KMS-11 (cell line): ENCODE results near the gene EPHA1.
"Not testable (repeated sequence)": the region's sequence is repeated elsewhere in the genome, so short reads cannot be mapped to it uniquely, and the experiment has no call there.

ENCODE experiments used
- H2AFZ ChIP-seq: fragments of 200-600 bp; sonication (generic); 2 replicates; pipeline ENCODE4 v1.6.1; 2016; ENCODE audit warnings: antibody characterized with exemption, mixed run types, low read depth
- H3K27ac ChIP-seq: fragments of 200-600 bp; sonication (generic); 2 replicates; pipeline ENCODE4 v1.6.1; 2016; ENCODE audit warnings: mild to moderate bottlenecking, mixed run types
- H3K27me3 ChIP-seq: fragments of 200-600 bp; sonication (generic); 2 replicates; pipeline ENCODE4 v1.6.1; 2017; ENCODE audit warnings: mild to moderate bottlenecking, low read depth, mixed run types, moderate library complexity; ENCODE audit not compliant: insufficient read depth
- H3K36me3 ChIP-seq: fragments of 200-600 bp; sonication (generic); 2 replicates; pipeline ENCODE4 v1.6.1; 2017; ENCODE audit warnings: mild to moderate bottlenecking, mixed run types; ENCODE audit not compliant: insufficient read depth
- H3K4me1 ChIP-seq: fragments of 200-600 bp; sonication (generic); 2 replicates; pipeline ENCODE4 v1.6.1; 2016; ENCODE audit warnings: mild to moderate bottlenecking, low read depth, mixed run types; ENCODE audit not compliant: poor library complexity, severe bottlenecking
- H3K4me2 ChIP-seq: fragments of 200-600 bp; sonication (generic); 2 replicates; pipeline ENCODE4 v1.7.0; 2016; ENCODE audit warnings: mild to moderate bottlenecking, mixed run types
- H3K4me3 ChIP-seq: fragments of 200-600 bp; sonication (generic); IDR thresholded peaks from 2 replicates; pipeline ENCODE4 v1.6.1; 2017; ENCODE audit warnings: low read depth, low read length, mixed read lengths; ENCODE audit not compliant: insufficient read depth
- H3K79me2 ChIP-seq: fragments of 200-600 bp; sonication (generic); 2 replicates; pipeline ENCODE4 v1.6.1; 2016; ENCODE audit warnings: low read depth, mixed run types; ENCODE audit not compliant: insufficient read depth
- H3K9ac ChIP-seq: fragments of 200-600 bp; sonication (generic); 2 replicates; pipeline ENCODE4 v1.6.1; 2016; ENCODE audit warnings: mild to moderate bottlenecking, mixed run types
- H4K20me1 ChIP-seq: fragments of 200-600 bp; sonication (generic); 2 replicates; pipeline ENCODE4 v1.6.1; 2016; ENCODE audit warnings: mild to moderate bottlenecking, mixed run types; ENCODE audit not compliant: insufficient read depth
- CTCF ChIP-seq: fragments of 200-600 bp; sonication (generic); conservative IDR thresholded peaks from 2 replicates; pipeline ENCODE4 v1.6.1; 2017; ENCODE audit warnings: low read depth, mild to moderate bottlenecking, antibody characterized with exemption, low read length, moderate library complexity, mixed read lengths

EPHA1 gene

DNA sequence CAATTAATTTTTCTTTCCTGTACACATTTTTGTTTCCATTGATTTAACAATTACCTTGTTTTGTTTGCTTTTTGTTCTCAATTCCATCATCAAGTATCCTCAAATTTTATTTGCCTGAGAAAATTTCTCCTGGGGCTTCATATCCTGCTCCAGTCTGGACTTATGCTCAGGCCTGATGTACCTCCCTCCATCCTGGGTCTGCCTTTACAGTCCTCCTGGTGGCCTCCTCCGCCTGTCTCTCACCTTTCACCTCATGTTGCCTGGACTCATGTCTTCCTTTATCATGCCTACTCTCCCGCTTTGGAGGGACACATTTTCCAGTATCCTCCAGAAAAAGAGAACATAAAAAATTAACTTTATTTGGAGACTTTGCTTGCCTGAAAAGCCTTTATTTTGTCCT, 22.5 kb upstream of the EPHA1 start:
- Histone ChIP-seq H3K27ac (no peak overlapping the region), H2AFZ (no peak overlapping the region), H3K36me3 (no peaks in the 10 kb centered on the region), H3K4me1 (no peaks in the 10 kb centered on the region), H3K27me3 (no peaks in the 10 kb centered on the region), H3K79me2 (no peaks in the 10 kb centered on the region), H4K20me1 (no peaks in the 10 kb centered on the region), H3K9ac (no peak overlapping the region), H3K4me2 (no peak overlapping the region), H3K4me3 (no peak overlapping the region)
- no peak for TF ChIP-seq CTCF

GRCh38 chr7:143429770-143430698, 21.4 kb upstream of the EPHA1 start:
- Histone ChIP-seq H2AFZ (no peak overlapping the region), H3K4me2 (no peak overlapping the region), H4K20me1 (no peaks in the 10 kb centered on the region), H3K4me1 (no peaks in the 10 kb centered on the region), H3K27me3 (no peaks in the 10 kb centered on the region), H3K36me3 (no peaks in the 10 kb centered on the region), H3K4me3 (no peak overlapping the region), H3K27ac (no peak overlapping the region), H3K79me2 (no peaks in the 10 kb centered on the region), H3K9ac (no peak overlapping the region)
- TF ChIP-seq CTCF = no peak

GRCh38 chr7:143426479-143427142, 18.0 kb upstream of the EPHA1 start:
- Histone ChIP-seq H3K27ac (no peak overlapping the region), H3K27me3 (no peaks in the 10 kb centered on the region), H3K4me1 (no peaks in the 10 kb centered on the region), H4K20me1 (no peaks in the 10 kb centered on the region), H2AFZ (no peak overlapping the region), H3K9ac (no peak overlapping the region), H3K79me2 (no peaks in the 10 kb centered on the region), H3K36me3 (no peaks in the 10 kb centered on the region), H3K4me3 (no peak overlapping the region), H3K4me2 (no peak overlapping the region)
- no peak for TF ChIP-seq CTCF

DNA sequence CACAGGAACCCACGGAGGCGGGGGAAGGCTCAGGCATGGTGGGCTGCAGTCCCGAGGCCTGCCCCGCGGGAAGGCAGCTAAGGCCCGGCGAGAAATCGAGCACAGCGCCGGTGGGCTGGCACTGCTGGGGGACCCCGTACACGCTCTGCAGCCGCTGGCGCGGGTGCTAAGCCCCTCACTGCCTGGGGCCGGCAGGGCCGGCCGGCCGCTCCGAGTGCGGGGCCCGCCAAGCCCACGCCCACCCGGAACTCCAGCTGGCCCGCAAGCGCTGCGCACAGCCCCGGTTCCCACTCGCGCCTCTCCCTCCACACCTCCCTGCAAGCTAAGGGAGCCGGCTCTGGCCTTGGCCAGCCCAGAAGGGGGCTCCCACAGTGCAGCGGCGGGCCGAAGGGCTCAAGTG, 15.8 kb upstream of the EPHA1 start:
- not testable (repeated sequence) for H3K4me3 ChIP-seq, H2AFZ ChIP-seq, H3K4me1 ChIP-seq, H4K20me1 ChIP-seq, H3K27me3 ChIP-seq, H3K79me2 ChIP-seq, H3K27ac ChIP-seq, H3K9ac ChIP-seq, H3K4me2 ChIP-seq, H3K36me3 ChIP-seq

GRCh38 chr7:143422033-143422432, 13.4 kb upstream of the EPHA1 start:
- no peak overlapping the region for H3K4me3 ChIP-seq
- no peaks in the 10 kb centered on the region for H4K20me1 ChIP-seq
- TF ChIP-seq CTCF = no peak
- H3K27ac ChIP-seq = no peak overlapping the region
- H3K36me3 ChIP-seq = no peaks in the 10 kb centered on the region
- H3K9ac ChIP-seq = no peak overlapping the region
- no peaks in the 10 kb centered on the region for H3K79me2 ChIP-seq
- no peaks in the 10 kb centered on the region for H3K4me1 ChIP-seq
- no peaks in the 10 kb centered on the region for H3K27me3 ChIP-seq
- H3K4me2 ChIP-seq = no peak overlapping the region
- H2AFZ ChIP-seq = no peak overlapping the region

GRCh38 chr7:143420624-143421023, 12.0 kb upstream of the EPHA1 start:
- H3K4me1 ChIP-seq, H3K9ac ChIP-seq, H3K4me3 ChIP-seq, H3K27ac ChIP-seq, H3K4me2 ChIP-seq, H3K79me2 ChIP-seq, H3K36me3 ChIP-seq, H3K27me3 ChIP-seq, H4K20me1 ChIP-seq, H2AFZ ChIP-seq: not testable (repeated sequence)
